Left lung (tissue), 10 donors: ENCODE results near the gene ADO. TPM values are rescaled to one million over a fixed set of nuclear protein-coding genes. Genes with fewer than 3 reads are reported as not detected.

Source experiments
- ATAC-seq: fragments of 200-7000 bp; cut with Tn5 transposase; one replicate; pipeline ENCODE4 v1.9.1; 2020; ENCODE audit warnings: moderate library complexity
- DNase-seq, 4 donors: peaks; one replicate each; pipeline ENCODE4 v3.0.0-alpha.2; 2013 to 2020
- H3K27ac ChIP-seq, 2 donors: fragments of 200-600 bp; sonication (generic) in 1 of 2; one replicate each; pipeline versions ENCODE4 v1.5.0 to v1.8.0; 2020 to 2021
- H3K27me3 ChIP-seq, 2 donors: fragments of 200-600 bp; sonication (generic) in 1 of 2; one replicate each; pipeline versions ENCODE4 v1.5.0 to v1.8.0; 2020 to 2021
- H3K36me3 ChIP-seq, 2 donors: fragments of 200-600 bp; sonication (generic) in 1 of 2; one replicate each; pipeline versions ENCODE4 v1.5.0 to v1.8.0; 2020 to 2021
- H3K4me1 ChIP-seq, 2 donors: fragments of 200-600 bp; one replicate each; pipeline ENCODE4 v1.8.0; 2021
- H3K4me3 ChIP-seq, 2 donors: fragments of 200-600 bp; sonication (generic) in 1 of 2; one replicate each; pipeline versions ENCODE4 v1.5.0 to v1.8.0; 2020 to 2021; ENCODE audit warnings: mild to moderate bottlenecking in 1 of 2
- H3K9me3 ChIP-seq, 2 donors: fragments of 200-600 bp; sonication (generic) in 1 of 2; one replicate each; pipeline versions ENCODE4 v1.5.0 to v1.8.0; 2020 to 2021
- intact Hi-C, 2 donors: fragments of 100-400 bp; cut with DNase I; formaldehyde crosslinking; loops; one replicate each; pipeline versions ENCODE4 v1.11.2 to v1.14.2; 2022
- polyA plus RNA-seq, 6 donors: library from polyadenylated mRNA; unstranded; fragments of 120-200 nt; gene quantifications; one replicate each; pipeline ENCODE4 v1.2.1, GENCODE V29; 2013; ENCODE audit not compliant: insufficient read length in 6 of 6
- total RNA-seq, 2 donors: library from RNA; stranded (reverse); fragmentation: NEBNext Ultra II Directional; extraction: Animal tissue kit (Norgen Biotek cat#: 25700); gene quantifications; one replicate each; pipeline ENCODE4 v1.2.1, GENCODE V29; 2021
- TF ChIP-seq, protein P1 (sequence below), 2 donors: fragments of 200-600 bp; sonication (generic) in 1 of 2; IDR thresholded peaks; one replicate each; pipeline versions ENCODE4 v1.5.0 to v1.8.0; 2021; ENCODE audit warnings: antibody characterized with exemption in 2 of 2
- donor health status: DM: no; HTN: yes; CAD: no.
- donor health status: DM: no; HTN: no; CAD: no.

ADO gene
- total and polyA plus RNA-seq, 8 donors = 17.0 to 24.1 (median 20.0) TPM

GRCh38 chr10:62813981-62814380, 9.5 kb downstream of the ADO start:
- peaks cover 18 to 41% of the 10 kb centered on the region in 2 donors for H3K4me1 ChIP-seq
- no peak for ATAC-seq
- peaks cover 26 to 45% of the 10 kb centered on the region in 2 donors for H3K27me3 ChIP-seq
- TF ChIP-seq, protein P1, sequence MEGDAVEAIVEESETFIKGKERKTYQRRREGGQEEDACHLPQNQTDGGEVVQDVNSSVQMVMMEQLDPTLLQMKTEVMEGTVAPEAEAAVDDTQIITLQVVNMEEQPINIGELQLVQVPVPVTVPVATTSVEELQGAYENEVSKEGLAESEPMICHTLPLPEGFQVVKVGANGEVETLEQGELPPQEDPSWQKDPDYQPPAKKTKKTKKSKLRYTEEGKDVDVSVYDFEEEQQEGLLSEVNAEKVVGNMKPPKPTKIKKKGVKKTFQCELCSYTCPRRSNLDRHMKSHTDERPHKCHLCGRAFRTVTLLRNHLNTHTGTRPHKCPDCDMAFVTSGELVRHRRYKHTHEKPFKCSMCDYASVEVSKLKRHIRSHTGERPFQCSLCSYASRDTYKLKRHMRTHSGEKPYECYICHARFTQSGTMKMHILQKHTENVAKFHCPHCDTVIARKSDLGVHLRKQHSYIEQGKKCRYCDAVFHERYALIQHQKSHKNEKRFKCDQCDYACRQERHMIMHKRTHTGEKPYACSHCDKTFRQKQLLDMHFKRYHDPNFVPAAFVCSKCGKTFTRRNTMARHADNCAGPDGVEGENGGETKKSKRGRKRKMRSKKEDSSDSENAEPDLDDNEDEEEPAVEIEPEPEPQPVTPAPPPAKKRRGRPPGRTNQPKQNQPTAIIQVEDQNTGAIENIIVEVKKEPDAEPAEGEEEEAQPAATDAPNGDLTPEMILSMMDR (IDR thresholded peaks at IDR 0.05) = no peak
- peak in 1 of 4 donors; percentile 47 for DNase-seq
- H3K36me3 ChIP-seq = peaks cover 0 to 12% of the 10 kb centered on the region in 2 donors
- intact Hi-C loops = loop anchor here in 1 of 2 donors (10.0 kb wide), 1 partner anchor 219 kb away; no protein-coding TSS in a partner anchor
- no peak overlapping the region for H3K27ac ChIP-seq
- H3K4me3 ChIP-seq = peak overlapping the region in 1 of 2 donors; percentile 61
- no peaks in the 10 kb centered on the region for H3K9me3 ChIP-seq

- intact Hi-C loops = loop anchor here in 1 of 2 donors (10.0 kb wide), 1 partner anchor 220 kb away; no protein-coding TSS in a partner anchor
- H3K27ac ChIP-seq = no peak overlapping the region
- no peaks in the 10 kb centered on the region for H3K9me3 ChIP-seq
- ATAC-seq (no peak), DNase-seq (peak in 2 of 4 donors; percentile 24 to 80)
- peaks cover 0 to 12% of the 10 kb centered on the region in 2 donors for H3K36me3 ChIP-seq
- H3K4me3 ChIP-seq = peak overlapping the region; percentile 53 to 61
- peaks cover 34 to 54% of the 10 kb centered on the region in 2 donors for H3K27me3 ChIP-seq
- H3K4me1 ChIP-seq = peaks cover 18 to 44% of the 10 kb centered on the region in 2 donors
- TF ChIP-seq, protein P1 (IDR thresholded peaks at IDR 0.05) = no peak
These were observed 10.3 kb downstream of the ADO start for GRCh38 chr10:62814756-62815380.

DNA sequence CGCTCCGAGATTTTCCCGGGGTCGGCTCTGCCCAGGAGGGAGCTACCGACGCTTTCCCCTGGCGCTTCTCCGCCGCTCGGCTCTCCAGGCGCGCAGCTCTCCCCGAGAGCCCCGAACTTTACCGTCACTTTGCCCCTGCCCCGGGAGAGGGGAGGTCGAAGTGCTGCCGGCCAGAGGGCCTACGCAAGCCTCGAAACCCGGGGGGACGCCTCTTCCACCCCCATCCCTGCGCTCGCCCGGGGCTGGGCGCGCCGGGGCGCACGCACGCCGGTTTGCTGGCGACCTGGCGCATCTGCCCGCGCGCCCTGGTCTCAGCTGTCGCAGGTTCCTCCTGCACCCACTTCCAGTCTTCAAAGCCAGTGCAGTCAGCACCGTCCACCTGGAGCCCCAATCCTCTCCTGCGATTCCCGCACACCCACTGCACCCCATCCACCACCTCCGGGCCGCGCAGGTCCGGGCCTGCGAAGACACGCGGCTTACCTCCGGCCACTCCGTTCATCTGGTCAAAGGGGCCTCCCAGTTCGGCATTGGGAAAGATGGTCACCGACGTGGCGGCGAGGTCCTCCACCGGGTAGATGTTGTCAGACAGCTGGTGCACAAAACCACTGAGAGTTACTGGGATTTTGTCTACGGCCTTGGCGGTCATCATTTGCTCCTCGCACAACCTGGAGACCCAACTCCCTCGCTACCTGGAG, 11.0 kb downstream of the ADO start:
- Histone ChIP-seq H3K4me3 (peak overlapping the region; percentile 53 to 61), H3K36me3 (peaks cover 0 to 12% of the 10 kb centered on the region in 2 donors), H3K9me3 (no peaks in the 10 kb centered on the region), H3K27ac (no peak overlapping the region), H3K27me3 (peaks cover 34 to 60% of the 10 kb centered on the region in 2 donors), H3K4me1 (peaks cover 18 to 44% of the 10 kb centered on the region in 2 donors)
- DNase-seq (peak in 3 of 4 donors; percentile 16 to 82 (median 35)), ATAC-seq (no peak)
- TF ChIP-seq, protein P1 (IDR thresholded peaks at IDR 0.05) = no peak
- intact Hi-C loops = loop anchor here in 1 of 2 donors (10.0 kb wide), 1 partner anchor 221 kb away; no protein-coding TSS in a partner anchor

DNA sequence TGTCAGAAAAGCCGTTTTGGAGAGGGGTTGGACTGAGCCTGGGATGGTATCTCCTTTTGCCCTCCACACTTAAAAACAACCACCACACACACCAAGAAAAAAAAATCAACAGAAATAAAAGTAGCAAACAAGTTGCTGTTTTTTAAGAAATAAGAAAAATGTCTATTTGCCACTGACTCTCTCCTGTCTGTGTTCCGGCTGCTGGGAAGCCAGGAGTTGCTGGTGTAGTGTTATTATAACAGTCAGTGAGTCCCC, 11.5 kb downstream of the ADO start:
- TF ChIP-seq, protein P1 (IDR thresholded peaks at IDR 0.05) = no peak
- Histone ChIP-seq H3K9me3 (no peaks in the 10 kb centered on the region), H3K27me3 (peaks cover 34 to 65% of the 10 kb centered on the region in 2 donors), H3K4me1 (peaks cover 18 to 44% of the 10 kb centered on the region in 2 donors), H3K27ac (peak overlapping the region in 1 of 2 donors; percentile 88), H3K36me3 (peaks cover 0 to 12% of the 10 kb centered on the region in 2 donors), H3K4me3 (peak overlapping the region; percentile 53 to 61)
- DNase-seq = no peak
- intact Hi-C loops = loop anchor here in 1 of 2 donors (10.0 kb wide), 1 partner anchor 221 kb away; no protein-coding TSS in a partner anchor
- ATAC-seq = no peak
